WERI-Rb-1 (cell line): ENCODE results near the gene PAQR9.
A peak's percentile ranks its signal among the peaks of the same experiment; 100 is the strongest.

Experiments used
- DNase-seq: peaks from one replicate; pipeline ENCODE4 v3.0.0-alpha.2; 2020
- H3K27ac ChIP-seq: fragments of 250-450 bp; sonication (Bioruptor Pico); 2 replicates; pipeline ENCODE4 v1.5.1; 2020; ENCODE audit warnings: mild to moderate bottlenecking, moderate library complexity
- H3K27me3 ChIP-seq: fragments of 250-450 bp; sonication (Bioruptor Pico); 2 replicates; pipeline ENCODE4 v1.5.1; 2021; ENCODE audit warnings: mild to moderate bottlenecking, low read depth, moderate library complexity; ENCODE audit not compliant: insufficient read depth, severe bottlenecking
- H3K36me3 ChIP-seq: fragments of 250-450 bp; sonication (Bioruptor Pico); 2 replicates; pipeline ENCODE4 v1.5.1; 2020; ENCODE audit warnings: mild to moderate bottlenecking, moderate library complexity
- H3K4me3 ChIP-seq: 2 replicates; pipeline ENCODE4 v1.5.1; 2011; ENCODE audit warnings: low read depth, mild to moderate bottlenecking, control low read depth, low read length
- H3K9me3 ChIP-seq: fragments of 250-450 bp; sonication (Bioruptor Pico); 2 replicates; pipeline ENCODE4 v1.5.1; 2021; ENCODE audit warnings: mild to moderate bottlenecking, moderate library complexity; ENCODE audit not compliant: severe bottlenecking
- CTCF ChIP-seq: IDR thresholded peaks from 2 replicates; pipeline ENCODE4 v1.5.1; 2011; ENCODE audit warnings: low read depth, mild to moderate bottlenecking, control low read depth, inconsistent platforms, low read length

PAQR9 gene

GRCh38 chr3:142963234-142963515 is 299 bp downstream of the PAQR9 start:
- no peaks in the 10 kb centered on the region; the same call in 1 of the 2 replicates for H3K36me3 ChIP-seq
- H3K27ac ChIP-seq: peak overlapping the region; percentile 84
- peaks cover 5% of the 10 kb centered on the region for H3K9me3 ChIP-seq
- no peaks in the 10 kb centered on the region for H3K27me3 ChIP-seq
- peak overlapping the region; percentile 73 for H3K4me3 ChIP-seq
- TF ChIP-seq CTCF: no peak
- DNase-seq: peak; percentile 18

DNA sequence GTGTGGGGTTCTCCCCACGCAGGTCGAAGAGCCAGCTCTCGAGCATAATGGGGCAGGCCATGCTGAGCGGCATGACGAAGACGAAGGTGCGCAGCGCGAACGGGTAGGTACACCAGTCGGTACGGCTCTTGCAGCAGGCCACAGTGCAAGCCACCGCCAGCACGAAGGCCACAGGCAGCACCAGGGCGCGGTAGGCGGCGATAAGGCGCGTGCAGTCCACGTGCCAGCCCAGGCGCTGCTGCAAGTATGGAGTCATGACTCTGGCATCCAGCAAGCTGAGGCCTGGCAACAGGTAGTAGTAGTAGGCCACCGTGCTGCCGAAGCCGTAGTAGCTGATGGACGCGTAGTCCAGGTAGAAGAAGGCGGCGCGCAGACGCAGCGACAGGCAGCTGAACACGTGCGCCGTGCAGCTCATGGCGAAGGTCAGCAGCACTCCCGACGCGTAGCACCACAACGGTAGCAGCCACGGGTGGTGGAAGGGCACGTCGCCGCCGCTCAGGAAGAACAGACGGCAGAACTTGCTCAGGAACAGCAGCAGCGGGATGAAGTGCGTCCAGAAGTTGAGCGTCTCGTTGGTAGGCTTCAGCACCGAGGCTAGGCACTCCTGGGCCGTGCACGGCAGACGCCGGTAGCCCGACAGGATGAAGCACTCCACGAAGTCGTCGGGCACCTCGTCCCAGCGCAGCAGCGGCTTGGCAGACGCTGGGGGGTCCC is 797 bp downstream of the PAQR9 start:
- TF ChIP-seq CTCF: no peak
- H3K4me3 ChIP-seq: peak overlapping the region; percentile 73
- no peaks in the 10 kb centered on the region; the same call in 1 of the 2 replicates for H3K36me3 ChIP-seq
- H3K27me3 ChIP-seq: no peaks in the 10 kb centered on the region
- peak; percentile 17 for DNase-seq
- H3K27ac ChIP-seq: peak overlapping the region; percentile 84; the same call in 1 of the 2 replicates
- peaks cover 5% of the 10 kb centered on the region for H3K9me3 ChIP-seq

DNA sequence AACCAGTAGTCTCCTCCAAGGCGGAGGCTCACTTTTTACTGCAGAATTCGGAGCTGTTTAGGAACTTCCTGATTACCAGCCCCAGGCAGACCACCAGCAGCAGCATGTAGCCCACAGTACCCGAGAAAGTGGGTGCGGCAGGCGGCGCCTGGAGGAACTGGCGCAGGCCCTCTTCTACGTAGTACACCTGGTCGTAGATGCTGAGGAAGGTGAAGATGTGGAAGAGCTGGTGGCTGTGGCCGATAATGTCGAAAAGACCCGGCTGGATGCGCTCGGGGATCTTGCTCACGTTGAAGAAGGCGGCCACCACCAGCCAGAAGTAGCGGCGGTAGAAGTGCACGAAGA is 1.3 kb downstream of the PAQR9 start:
- no peak for TF ChIP-seq CTCF
- Histone ChIP-seq H3K4me3 (no peak overlapping the region), H3K9me3 (peaks cover 5% of the 10 kb centered on the region), H3K27me3 (no peaks in the 10 kb centered on the region), H3K36me3 (no peaks in the 10 kb centered on the region; the same call in 1 of the 2 replicates), H3K27ac (no peak overlapping the region)
- no peak for DNase-seq

- no peak overlapping the region for H3K27ac ChIP-seq
- no peak for DNase-seq
- H3K9me3 ChIP-seq: peaks cover 5% of the 10 kb centered on the region
- no peaks in the 10 kb centered on the region for H3K27me3 ChIP-seq
- no peak for TF ChIP-seq CTCF
- no peaks in the 10 kb centered on the region; the same call in 1 of the 2 replicates for H3K36me3 ChIP-seq
- H3K4me3 ChIP-seq: no peak overlapping the region
These were observed 1.9 kb downstream of the PAQR9 start for GRCh38 chr3:142961539-142961938.

GRCh38 chr3:142960322-142960850 is 3.1 kb downstream of the PAQR9 start:
- no peaks in the 10 kb centered on the region; the same call in 1 of the 2 replicates for H3K36me3 ChIP-seq

More at GRCh38 chr3:142960322-142960850, 3.1 kb downstream of the PAQR9 start:
- no peaks in the 10 kb centered on the region for H3K27me3 ChIP-seq
- DNase-seq: no peak
- no peak overlapping the region for H3K4me3 ChIP-seq
- no peak for TF ChIP-seq CTCF
- H3K27ac ChIP-seq: no peak overlapping the region
- H3K9me3 ChIP-seq: peaks cover 5% of the 10 kb centered on the region
